ENCODE data around the gene PXN.
A peak's percentile ranks its signal among the peaks of the same experiment; 100 is the strongest.
"Not testable (repeated sequence)": the region's sequence is repeated elsewhere in the genome, so short reads cannot be mapped to it uniquely, and the experiment has no call there.

PXN gene

DNA sequence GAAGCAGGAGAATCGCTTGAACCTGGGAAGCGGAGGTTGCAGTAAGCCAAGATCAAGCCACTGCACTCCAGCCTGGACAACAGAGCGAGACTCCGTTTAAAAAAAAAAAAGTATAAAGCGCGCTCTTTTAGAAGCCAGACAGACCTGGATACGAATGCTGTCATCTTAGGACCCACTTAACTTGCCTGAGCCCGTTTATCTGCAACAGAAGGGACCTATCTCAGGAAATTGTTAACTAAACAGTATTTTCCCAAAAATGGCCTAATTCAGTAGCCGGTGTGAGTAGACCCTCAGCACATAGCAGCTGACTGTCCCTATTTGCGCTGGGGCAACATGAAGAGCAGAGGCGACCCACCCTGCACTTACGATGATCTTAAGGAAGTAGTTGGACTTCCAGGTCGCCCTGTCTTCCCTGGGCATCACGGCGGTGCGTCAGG, 65.1 kb downstream of the PXN start:
- peak overlapping the region; percentile 89 for H3K4me3 ChIP-seq (ENCODE audit: low read depth, low read length)
- no peak for DNase-seq (ENCODE audit: low read depth, low spot score)
- ChIA-PET POLR2A (interaction anchor here (0.6 to 8.0 kb wide), 21 partner anchors 9 to 102 kb away, joined by 3 to 139 read pairs (median 9); partner anchors contain the start of genes PXN, RAB35, RNU4-1 and RNU4-2), CTCF (interaction anchor here (0.9 to 16.5 kb wide), 13 partner anchors 9 to 90 kb away, joined by 3 to 280 read pairs (median 6); partner anchors contain the start of gene PXN)
- TF ChIP-seq CTCF (IDR thresholded peaks at IDR 0.05; ENCODE audit: insufficient read depth, low read length, missing control alignments), result no peak

GRCh38 chr12:120199595-120200306, 65.8 kb downstream of the PXN start:
- no peak for DNase-seq (ENCODE audit: low read depth, low spot score)
- CTCF ChIA-PET, result interaction anchor here (1.3 to 16.5 kb wide), 4 partner anchors 13 to 65 kb away, joined by 6 to 280 read pairs (median 84); partner anchors contain the start of gene PXN
- peak overlapping the region; percentile 89 for H3K4me3 ChIP-seq (ENCODE audit: low read depth, low read length)
- no peak for TF ChIP-seq CTCF (IDR thresholded peaks at IDR 0.05; ENCODE audit: insufficient read depth, low read length, missing control alignments)
- POLR2A ChIA-PET, result interaction anchor here (0.9 to 8.0 kb wide), 12 partner anchors 12 to 102 kb away, joined by 3 to 139 read pairs (median 20); partner anchors contain the start of genes PXN, RAB35, RNU4-1 and RNU4-2

GRCh38 chr12:120199025-120199424, 66.5 kb downstream of the PXN start:
- no peak for DNase-seq (ENCODE audit: low read depth, low spot score)
- CTCF ChIA-PET, result interaction anchor here (1.0 to 16.5 kb wide), 3 partner anchors 25 to 94 kb away, joined by 4 to 280 read pairs (median 125); partner anchors contain the start of genes PXN and RNU4-1
- H3K4me3 ChIP-seq (ENCODE audit: low read depth, low read length), result peak overlapping the region; percentile 89
- no peak for TF ChIP-seq CTCF (IDR thresholded peaks at IDR 0.05; ENCODE audit: insufficient read depth, low read length, missing control alignments)
- POLR2A ChIA-PET, result interaction anchor here (3.2 to 8.0 kb wide), 5 partner anchors 13 to 92 kb away, joined by 34 to 139 read pairs (median 122); partner anchors contain the start of genes PXN, RNU4-1 and RNU4-2

DNA sequence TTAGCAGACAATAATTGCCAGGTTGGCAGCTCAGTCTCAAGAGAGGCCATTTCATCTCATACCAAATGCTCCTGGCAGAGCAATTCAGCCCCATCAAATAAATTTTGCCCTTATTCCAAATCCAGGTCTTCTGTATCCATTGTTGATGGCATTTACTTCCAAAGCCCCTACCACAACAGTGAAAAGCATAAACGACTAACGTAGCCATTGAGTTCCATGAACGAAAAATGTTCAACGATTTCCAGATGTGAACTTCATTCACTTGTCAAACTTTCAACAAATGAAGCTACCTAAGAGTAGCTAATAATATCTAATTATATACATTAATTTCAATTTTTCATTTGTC, 68.0 kb downstream of the PXN start:
- DNase-seq (ENCODE audit: low read depth, low spot score), result no peak
- no peak overlapping the region for H3K4me3 ChIP-seq (ENCODE audit: low read depth, low read length)
- ChIA-PET POLR2A (interaction anchor here (0.7 to 8.0 kb wide), 6 partner anchors 11 to 94 kb away, joined by 3 to 139 read pairs (median 4); partner anchors contain the start of genes RNU4-1 and RNU4-2), CTCF (interaction anchor here (8.4 to 16.5 kb wide), 2 partner anchors 27 to 67 kb away, joined by 125 to 280 read pairs; partner anchors contain the start of gene PXN)
- no peak for TF ChIP-seq CTCF (IDR thresholded peaks at IDR 0.05; ENCODE audit: insufficient read depth, low read length, missing control alignments)

GRCh38 chr12:120196817-120197541, 68.6 kb downstream of the PXN start:
- not testable (repeated sequence) for DNase-seq (ENCODE audit: low read depth, low spot score); H3K4me3 ChIP-seq (ENCODE audit: low read depth, low read length)
- ChIA-PET CTCF (interaction anchor here (0.7 to 16.5 kb wide), 3 partner anchors 27 to 67 kb away, joined by 3 to 280 read pairs (median 125); partner anchors contain the start of gene PXN), POLR2A (interaction anchor here (1.0 to 8.0 kb wide), 4 partner anchors 8 to 94 kb away, joined by 3 to 139 read pairs (median 4); partner anchors contain the start of genes PXN, RNU4-1 and RNU4-2)

DNA sequence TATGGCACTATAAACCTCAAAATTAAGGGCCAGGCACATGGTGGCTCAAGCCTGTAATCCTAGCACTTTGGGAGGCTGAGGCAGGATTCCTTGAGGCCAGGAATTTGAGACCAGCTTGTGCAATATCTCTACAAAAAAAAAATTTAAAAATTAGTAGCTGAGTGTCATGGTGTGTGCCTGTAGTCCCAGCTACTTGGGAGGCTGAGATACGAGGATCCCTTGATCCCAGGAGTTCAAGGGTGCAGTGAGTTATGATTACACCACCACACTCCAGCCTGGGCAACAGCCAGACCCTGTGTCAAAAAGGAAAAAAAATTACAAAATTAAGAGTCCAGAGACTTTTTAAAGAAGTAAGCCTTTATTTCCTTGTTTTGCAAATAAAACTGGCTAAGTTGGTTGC, 69.2 kb downstream of the PXN start:
- ChIA-PET POLR2A (interaction anchor here (1.0 to 8.0 kb wide), 4 partner anchors 8 to 95 kb away, joined by 3 to 139 read pairs (median 4); partner anchors contain the start of genes PXN, RNU4-1 and RNU4-2), CTCF (interaction anchor here (0.7 to 16.5 kb wide), 5 partner anchors 8 to 68 kb away, joined by 3 to 280 read pairs (median 3); partner anchors contain the start of gene PXN)
- no peak for TF ChIP-seq CTCF (IDR thresholded peaks at IDR 0.05; ENCODE audit: insufficient read depth, low read length, missing control alignments)
- DNase-seq (ENCODE audit: low read depth, low spot score), result no peak
- H3K4me3 ChIP-seq (ENCODE audit: low read depth, low read length), result no peak overlapping the region
